Lung (tissue), 12 donors: ENCODE measurements around the gene GRN. TPM values are rescaled to one million over a fixed set of nuclear protein-coding genes. Genes with fewer than 3 reads are reported as not detected.

ENCODE experiments used
- ATAC-seq: fragments of 200-7000 bp; cut with Tn5 transposase; one replicate; pipeline ENCODE4 v1.9.1; 2020; ENCODE audit warnings: moderate number of reproducible peaks; ENCODE audit not compliant: insufficient read depth, low FRiP score
- DNase-seq, 3 donors: peaks; one replicate each; pipeline ENCODE4 v3.0.0-alpha.2; 2013 to 2017
- H3K27ac ChIP-seq, 2 donors: one replicate each; pipeline ENCODE4 v1.5.1; 2013; ENCODE audit warnings: mild to moderate bottlenecking in 2 of 2, moderate library complexity in 2 of 2, control low read depth in 1 of 2, inconsistent platforms in 1 of 2, low read depth in 1 of 2, low read length in 1 of 2
- H3K27me3 ChIP-seq, 3 donors: one replicate each; pipeline ENCODE4 v1.5.1; 2013; ENCODE audit warnings: low read length in 2 of 3; ENCODE audit not compliant: control insufficient read depth in 3 of 3, insufficient read depth in 3 of 3
- H3K36me3 ChIP-seq, 4 donors: one replicate each; pipeline ENCODE4 v1.5.1; 2013; ENCODE audit warnings: low read length in 4 of 4, mild to moderate bottlenecking in 1 of 4, moderate library complexity in 1 of 4; ENCODE audit not compliant: control insufficient read depth in 4 of 4, insufficient read depth in 4 of 4
- H3K4me1 ChIP-seq, 5 donors: one replicate each; pipeline ENCODE4 v1.5.1; 2013; ENCODE audit warnings: low read length in 5 of 5, mild to moderate bottlenecking in 2 of 5, moderate library complexity in 1 of 5; ENCODE audit not compliant: control insufficient read depth in 5 of 5, insufficient read depth in 5 of 5
- H3K4me3 ChIP-seq: one replicate; pipeline ENCODE4 v1.5.1; 2013; ENCODE audit warnings: mild to moderate bottlenecking, control low read depth, moderate library complexity
- H3K9ac ChIP-seq, 2 donors: one replicate each; pipeline ENCODE4 v1.5.1; 2013; ENCODE audit warnings: low read length in 2 of 2, control low read depth in 1 of 2; ENCODE audit not compliant: insufficient read depth in 1 of 2
- H3K9me3 ChIP-seq, 4 donors: one replicate each; pipeline ENCODE4 v1.5.1; 2013; ENCODE audit warnings: low read length in 3 of 4, mild to moderate bottlenecking in 1 of 4, moderate library complexity in 1 of 4; ENCODE audit not compliant: control insufficient read depth in 4 of 4, insufficient read depth in 3 of 4
- CTCF ChIP-seq: IDR thresholded peaks from 2 replicates; pipeline ENCODE4 v1.5.1; 2012; ENCODE audit warnings: mild to moderate bottlenecking; ENCODE audit errors: control extremely low read depth, extremely low read depth
- WGBS, 2 donors: extraction: QIAGEN DNeasy Blood & Tissue Kit; methylation state at CpG; one replicate each; pipeline ENCODE4 v1.1.7; 2013; 5-methylcytosine and 5-hydroxymethylcytosine counted together
- polyA plus RNA-seq, 2 donors: library from polyadenylated mRNA; stranded (reverse); fragments of 200-250 nt; gene quantifications; one replicate each; pipeline ENCODE4 v1.2.1, GENCODE V29; 2013
- total RNA-seq, 2 donors: library from RNA; depleted of rRNA in 1 of 2; stranded (reverse); fragments of >200 nt in 1 of 2; gene quantifications; one replicate each; pipeline ENCODE4 v1.2.1, GENCODE V29; 2014 to 2021
- donor health status: control.
- donor health status: control.
- donor health status: Bipolar disorder and iron deficiency.
- donor health status: healthy.
- donor health status: DM: yes; HTN: yes; CAD: no.

The GRN gene
- total and polyA plus RNA-seq, 4 donors: 160 to 753 (median 510) TPM

- 53 to 71% methylated on average over 9 of the region's 9 CpGs for WGBS, 2 donors
- no peaks in the 10 kb centered on the region for H3K27me3 ChIP-seq
- TF ChIP-seq CTCF: no peak
- H3K4me1 ChIP-seq: peaks cover 0 to 11% (median 4%) of the 10 kb centered on the region in 5 donors
- peaks cover 0 to 43% (median 4%) of the 10 kb centered on the region in 4 donors for H3K36me3 ChIP-seq
- no peak for ATAC-seq
- no peaks in the 10 kb centered on the region for H3K9me3 ChIP-seq
- no peak for DNase-seq
- H3K4me3 ChIP-seq: no peak overlapping the region
- H3K27ac ChIP-seq: no peak overlapping the region
- no peak overlapping the region for H3K9ac ChIP-seq
Observed at GRCh38 chr17:44348234-44348987, 3.3 kb downstream of the GRN start.

GRCh38 chr17:44348988-44349364 lies 3.9 kb downstream of the GRN start:
- ATAC-seq (no peak), DNase-seq (no peak)
- Histone ChIP-seq H3K4me3 (no peak overlapping the region), H3K4me1 (peaks cover 0 to 9% (median 4%) of the 10 kb centered on the region in 5 donors), H3K9ac (no peak overlapping the region), H3K36me3 (peaks cover 0 to 43% (median 4%) of the 10 kb centered on the region in 4 donors), H3K27me3 (no peaks in the 10 kb centered on the region), H3K9me3 (no peaks in the 10 kb centered on the region), H3K27ac (no peak overlapping the region)
- no peak for TF ChIP-seq CTCF
- 89 to 90% methylated on average over 4 to 6 of the region's 6 CpGs for WGBS, 2 donors

GRCh38 chr17:44349553-44350070 lies 4.5 kb downstream of the GRN start:
- WGBS, 2 donors: 91 to 96% methylated on average over 12 of the region's 12 CpGs
- Histone ChIP-seq H3K27me3 (no peaks in the 10 kb centered on the region), H3K36me3 (peaks cover 0 to 43% (median 4%) of the 10 kb centered on the region in 4 donors), H3K9me3 (no peaks in the 10 kb centered on the region), H3K4me1 (peaks cover 0 to 9% (median 4%) of the 10 kb centered on the region in 5 donors), H3K9ac (no peak overlapping the region), H3K27ac (no peak overlapping the region), H3K4me3 (no peak overlapping the region)
- TF ChIP-seq CTCF: no peak
- ATAC-seq (no peak), DNase-seq (no peak)
